Thyroid gland (tissue), 4 donors: Measurements from ENCODE around the gene HIC1. TPM values are rescaled to one million over a fixed set of nuclear protein-coding genes. Genes with fewer than 3 reads are reported as not detected.

Experiments used
- DNase-seq, 2 donors: peaks; one replicate each; pipeline ENCODE4 v3.0.0-alpha.2; 2019
- H3K27ac ChIP-seq, 3 donors: fragments of 200-600 bp; sonication (generic); 1 replicate in 2 of 3; 2 replicates in 1 of 3; pipeline ENCODE4 v1.5.1; 2016 to 2019; ENCODE audit warnings: mild to moderate bottlenecking in 1 of 3, moderate library complexity in 1 of 3
- H3K27me3 ChIP-seq: fragments of 200-600 bp; sonication (generic); one replicate; pipeline ENCODE4 v1.5.1; 2019
- H3K36me3 ChIP-seq, 2 donors: fragments of 200-600 bp; sonication (generic); one replicate each; pipeline ENCODE4 v1.5.1; 2016 to 2019
- H3K4me1 ChIP-seq, 2 donors: fragments of 200-600 bp; sonication (generic); one replicate each; pipeline ENCODE4 v1.5.1; 2017 to 2019
- H3K4me3 ChIP-seq, 3 donors: fragments of 200-600 bp; sonication (generic); replicated peaks in 1 of 3; 1 replicate in 2 of 3; 2 replicates in 1 of 3; pipeline ENCODE4 v1.5.1; 2016; ENCODE audit warnings: mild to moderate bottlenecking in 1 of 3
- H3K9me3 ChIP-seq: fragments of 200-600 bp; sonication (generic); one replicate; pipeline ENCODE4 v1.5.1; 2017
- POLR2A ChIP-seq, 2 donors: fragments of 450-650 bp; IDR thresholded peaks; one replicate each; pipeline ENCODE4 v1.6.1; 2017; ENCODE audit warnings: antibody characterized with exemption in 2 of 2, mild to moderate bottlenecking in 2 of 2, moderate library complexity in 1 of 2
- WGBS, 2 donors: methylation state at CpG; one replicate each; pipeline ENCODE4 v1.1.5; 2017; 5-methylcytosine and 5-hydroxymethylcytosine counted together
- intact Hi-C: fragments of 100-400 bp; cut with DNase I; formaldehyde crosslinking; loops from one replicate; pipeline ENCODE4 v1.15.1; 2023
- total RNA-seq, 4 donors: library from RNA; depleted of rRNA; stranded (reverse); fragments of >200 nt; gene quantifications; one replicate each; pipeline ENCODE4 v1.2.3, GENCODE V29; 2016
- TF ChIP-seq, protein P1 (sequence below), 6 experiments: fragments of 200-600 bp in 3 of 6; fragments of 450-650 bp in 3 of 6; sonication (generic) in 3 of 6; IDR thresholded peaks; one replicate each; pipeline ENCODE4 v1.5.1; 2016 to 2019; ENCODE audit warnings: antibody characterized with exemption in 6 of 6, mild to moderate bottlenecking in 2 of 6, inconsistent platforms in 1 of 6, moderate library complexity in 1 of 6

Gene HIC1
- total RNA-seq, 4 donors from 2014 or later: 13.3 to 23.2 (median 18.3) TPM

DNA sequence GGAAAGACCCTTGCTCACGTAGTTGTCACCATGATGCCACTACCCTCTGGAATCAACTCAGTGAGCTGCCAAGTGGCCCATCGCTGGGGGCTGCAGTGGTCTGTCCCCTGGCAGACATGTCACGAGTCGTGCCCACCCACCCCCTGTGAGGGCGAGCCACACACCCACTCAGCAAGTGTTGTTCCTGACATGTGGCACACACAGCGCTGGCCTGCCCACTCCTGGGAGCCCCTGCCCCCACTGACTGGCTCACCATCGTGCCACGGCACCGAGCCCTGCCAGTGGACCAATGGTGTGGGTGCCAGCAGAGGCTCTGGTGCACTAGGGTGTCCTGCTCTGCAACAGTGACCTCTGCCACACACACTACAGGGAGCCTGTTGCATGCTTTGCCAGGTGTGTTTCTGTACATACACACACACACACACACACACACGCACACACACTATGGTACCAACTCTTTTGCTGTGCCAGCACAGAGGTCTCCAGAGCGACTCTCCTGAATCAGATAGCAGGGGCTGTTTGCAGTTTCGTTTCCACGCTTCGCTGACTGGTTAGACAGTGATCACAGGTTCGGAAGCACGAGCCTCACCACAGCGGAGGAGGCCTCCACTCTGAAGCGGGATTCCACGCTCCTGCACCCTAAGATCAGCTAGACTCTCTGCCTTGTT, 37.5 kb upstream of the HIC1 start:
- DNase-seq: no peak
- no peaks in the 10 kb centered on the region for H3K9me3 ChIP-seq
- WGBS, 2 donors: 56 to 77% methylated on average over 6 to 12 of the region's 19 CpGs
- TF ChIP-seq, protein P1, sequence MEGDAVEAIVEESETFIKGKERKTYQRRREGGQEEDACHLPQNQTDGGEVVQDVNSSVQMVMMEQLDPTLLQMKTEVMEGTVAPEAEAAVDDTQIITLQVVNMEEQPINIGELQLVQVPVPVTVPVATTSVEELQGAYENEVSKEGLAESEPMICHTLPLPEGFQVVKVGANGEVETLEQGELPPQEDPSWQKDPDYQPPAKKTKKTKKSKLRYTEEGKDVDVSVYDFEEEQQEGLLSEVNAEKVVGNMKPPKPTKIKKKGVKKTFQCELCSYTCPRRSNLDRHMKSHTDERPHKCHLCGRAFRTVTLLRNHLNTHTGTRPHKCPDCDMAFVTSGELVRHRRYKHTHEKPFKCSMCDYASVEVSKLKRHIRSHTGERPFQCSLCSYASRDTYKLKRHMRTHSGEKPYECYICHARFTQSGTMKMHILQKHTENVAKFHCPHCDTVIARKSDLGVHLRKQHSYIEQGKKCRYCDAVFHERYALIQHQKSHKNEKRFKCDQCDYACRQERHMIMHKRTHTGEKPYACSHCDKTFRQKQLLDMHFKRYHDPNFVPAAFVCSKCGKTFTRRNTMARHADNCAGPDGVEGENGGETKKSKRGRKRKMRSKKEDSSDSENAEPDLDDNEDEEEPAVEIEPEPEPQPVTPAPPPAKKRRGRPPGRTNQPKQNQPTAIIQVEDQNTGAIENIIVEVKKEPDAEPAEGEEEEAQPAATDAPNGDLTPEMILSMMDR (IDR thresholded peaks at IDR 0.05): no peak
- TF ChIP-seq POLR2A (IDR thresholded peaks at IDR 0.05): no peak
- H3K27me3 ChIP-seq: no peaks in the 10 kb centered on the region
- intact Hi-C loops: no loop called here
- no peak overlapping the region for H3K4me3 ChIP-seq
- H3K4me1 ChIP-seq: peaks cover 0 to 11% of the 10 kb centered on the region in 2 donors
- H3K36me3 ChIP-seq: no peaks in the 10 kb centered on the region
- H3K27ac ChIP-seq: no peak overlapping the region

DNA sequence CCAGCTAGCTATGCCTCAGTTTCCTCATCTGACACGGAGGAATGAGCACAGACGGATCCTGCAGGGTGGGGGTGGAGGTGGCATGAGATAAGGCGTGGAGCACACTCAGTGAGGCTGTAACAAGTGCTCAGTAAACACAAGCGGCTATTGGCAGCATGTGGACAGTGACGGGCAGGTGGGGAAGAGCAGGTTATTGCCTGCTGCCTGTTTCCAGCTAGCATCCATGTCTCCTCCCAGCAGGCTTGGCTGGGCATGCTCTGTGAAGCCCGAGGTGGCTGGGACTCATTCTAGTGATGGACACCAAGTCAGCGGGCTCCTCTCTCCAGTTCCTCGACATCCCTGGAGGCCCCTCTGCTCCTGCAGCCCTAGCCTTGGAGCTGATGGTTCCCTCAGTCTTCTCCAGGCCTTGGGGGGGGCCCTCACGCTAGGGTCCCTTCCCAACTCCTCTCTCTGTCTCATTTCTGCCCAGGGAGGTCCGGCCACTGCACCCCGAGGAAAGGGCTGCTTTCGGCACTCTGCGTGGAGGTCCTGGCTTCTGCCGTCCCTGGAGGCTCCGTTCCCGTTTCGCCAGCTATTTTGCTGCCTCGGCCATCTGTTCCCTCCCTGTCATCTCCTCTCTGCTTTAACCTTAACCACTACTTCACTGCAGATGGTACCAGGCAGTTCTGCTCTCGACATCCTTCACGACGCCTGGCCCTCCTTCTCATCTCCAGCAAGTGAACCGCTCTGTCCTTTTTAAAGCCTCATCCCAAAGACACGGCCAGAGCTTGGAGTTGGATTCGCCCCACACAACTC, 36.0 kb upstream of the HIC1 start:
- Histone ChIP-seq H3K9me3 (no peaks in the 10 kb centered on the region), H3K4me1 (peaks cover 0 to 8% of the 10 kb centered on the region in 2 donors), H3K4me3 (no peak overlapping the region), H3K27me3 (peaks cover under 1% of the 10 kb centered on the region), H3K36me3 (no peaks in the 10 kb centered on the region), H3K27ac (no peak overlapping the region)
- TF ChIP-seq POLR2A (IDR thresholded peaks at IDR 0.05): no peak
- TF ChIP-seq, protein P1 (IDR thresholded peaks at IDR 0.05): no peak
- intact Hi-C loops: no loop called here
- no peak for DNase-seq
- WGBS, 2 donors: 74 to 82% methylated on average over 22 to 24 of the region's 24 CpGs

DNA sequence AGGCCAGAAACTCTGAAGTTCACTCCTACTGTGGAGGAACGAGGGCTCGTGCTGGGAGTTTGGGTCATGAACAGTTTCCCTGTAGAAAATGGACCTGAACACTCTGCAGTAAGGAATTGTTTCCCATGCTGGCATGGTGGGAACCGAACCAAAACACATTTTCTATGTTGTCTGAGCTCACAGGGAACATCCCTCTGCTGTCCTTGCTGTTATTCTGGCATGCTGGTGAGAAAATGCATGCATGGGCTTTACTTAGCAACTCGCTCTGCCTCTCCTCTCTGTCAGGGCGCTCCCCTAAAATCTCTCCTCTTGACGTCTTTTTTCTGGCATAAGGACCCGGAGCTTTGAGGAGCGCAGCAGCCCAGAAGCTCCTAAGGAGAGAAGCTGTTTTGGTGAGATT, 35.2 kb upstream of the HIC1 start:
- H3K27ac ChIP-seq: no peak overlapping the region
- H3K27me3 ChIP-seq: peaks cover 8% of the 10 kb centered on the region
- no peak overlapping the region for H3K4me3 ChIP-seq
- no peaks in the 10 kb centered on the region for H3K36me3 ChIP-seq
- WGBS, 2 donors: 76 to 86% methylated on average over 8 of the region's 8 CpGs
- no peak for TF ChIP-seq POLR2A (IDR thresholded peaks at IDR 0.05)
- TF ChIP-seq, protein P1 (IDR thresholded peaks at IDR 0.05): no peak
- intact Hi-C loops: no loop called here
- no peak for DNase-seq
- peaks cover 3 to 12% of the 10 kb centered on the region in 2 donors for H3K4me1 ChIP-seq
- H3K9me3 ChIP-seq: no peaks in the 10 kb centered on the region

DNA sequence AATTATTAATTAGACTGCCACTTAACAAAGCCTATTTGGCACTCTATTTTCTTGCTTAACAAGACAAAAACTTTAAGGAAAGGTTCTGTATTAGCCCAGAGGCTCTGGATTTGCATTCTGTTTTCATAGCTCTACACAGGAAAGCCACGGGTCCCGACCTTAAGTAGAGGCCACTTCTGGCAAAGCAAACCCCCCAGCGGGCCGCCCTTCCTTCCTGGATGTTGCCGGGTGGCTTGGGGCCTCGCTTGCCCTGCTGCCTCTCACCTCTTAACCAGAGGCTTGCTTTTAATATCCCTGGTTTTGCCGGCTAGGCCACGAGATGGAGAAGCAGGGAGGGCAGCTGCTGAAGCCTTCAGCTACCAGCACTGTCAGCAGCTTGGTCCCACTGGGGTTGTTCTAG, 34.2 kb upstream of the HIC1 start:
- Histone ChIP-seq H3K4me3 (no peak overlapping the region), H3K27me3 (peaks cover 8% of the 10 kb centered on the region), H3K4me1 (peaks cover 7 to 21% of the 10 kb centered on the region in 2 donors), H3K27ac (peak overlapping the region in 2 of 3 donors; percentile 10 to 26), H3K36me3 (no peaks in the 10 kb centered on the region), H3K9me3 (no peaks in the 10 kb centered on the region)
- 33 to 34% methylated on average over 8 of the region's 8 CpGs for WGBS, 2 donors
- intact Hi-C loops: no loop called here
- TF ChIP-seq, protein P1 (IDR thresholded peaks at IDR 0.05): no peak
- TF ChIP-seq POLR2A (IDR thresholded peaks at IDR 0.05): no peak
- peak in 1 of 2 donors; percentile 24 for DNase-seq
